GDM1 (cell line): ENCODE data around the gene HMGB4.

ENCODE experiments used
- DNase-seq: peaks from one replicate; lab custom pipeline; 2025; lab: John Stamatoyannopoulos, UW

Gene HMGB4

DNA sequence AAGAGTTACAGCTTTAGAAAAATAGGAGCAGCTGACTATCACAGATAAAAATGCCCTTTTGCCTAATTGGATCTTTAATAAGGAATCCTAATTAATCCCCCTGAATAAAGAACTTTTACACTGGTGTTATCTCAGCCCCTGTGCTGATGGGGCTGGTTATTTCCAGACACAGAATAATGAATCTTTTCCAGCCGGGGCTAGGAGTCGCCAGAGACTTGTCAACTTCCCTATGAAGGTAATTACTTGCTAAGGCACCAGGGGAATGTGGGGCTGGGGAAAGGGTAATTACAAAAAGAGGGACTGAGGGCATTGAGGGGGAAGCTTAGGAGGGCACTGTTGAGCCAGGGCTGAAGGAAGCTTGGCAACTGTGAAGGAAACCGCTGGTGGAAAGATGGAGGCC, 34.5 kb downstream of the HMGB4 start:
- DNase-seq = no peak

DNA sequence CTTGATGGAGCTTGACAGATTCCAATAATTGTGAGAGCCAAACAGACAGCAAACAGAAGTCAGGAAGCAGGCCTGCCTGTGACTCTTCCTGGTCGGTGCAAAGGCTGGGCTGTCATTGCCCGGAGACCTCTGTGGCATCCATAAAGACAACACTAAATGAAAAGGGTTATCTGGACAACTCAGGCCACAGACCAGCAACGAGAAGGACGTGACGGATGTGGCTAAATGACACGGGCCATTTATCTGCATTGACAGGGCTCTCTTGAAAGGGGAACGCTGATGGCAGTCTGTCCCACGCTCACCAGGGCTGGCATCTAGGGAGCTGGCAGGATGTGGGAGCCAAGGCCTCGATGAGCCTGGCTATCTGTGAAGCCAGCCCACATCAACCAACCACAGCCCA, 35.0 kb downstream of the HMGB4 start:
- no peak for DNase-seq

DNA sequence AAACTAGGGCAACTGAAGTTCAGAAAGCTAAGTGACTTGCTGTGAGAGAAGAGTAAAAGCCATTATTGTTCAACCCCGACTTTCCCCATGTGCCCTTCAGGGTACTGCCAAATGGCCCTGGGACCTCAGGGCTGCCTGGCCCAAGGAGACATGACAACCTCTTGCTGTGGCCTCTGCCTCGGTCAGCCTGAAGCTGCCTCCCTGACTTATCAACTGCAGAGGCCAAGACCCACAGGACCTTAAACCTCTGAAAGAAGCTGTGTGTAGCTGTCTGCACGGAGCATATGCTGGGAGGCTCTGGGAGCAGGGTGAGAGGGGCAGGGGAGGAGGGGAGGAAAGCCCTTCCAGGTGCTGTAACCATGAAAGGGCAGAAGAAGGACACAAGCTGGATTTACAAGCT, 35.9 kb downstream of the HMGB4 start:
- DNase-seq = no peak

DNA sequence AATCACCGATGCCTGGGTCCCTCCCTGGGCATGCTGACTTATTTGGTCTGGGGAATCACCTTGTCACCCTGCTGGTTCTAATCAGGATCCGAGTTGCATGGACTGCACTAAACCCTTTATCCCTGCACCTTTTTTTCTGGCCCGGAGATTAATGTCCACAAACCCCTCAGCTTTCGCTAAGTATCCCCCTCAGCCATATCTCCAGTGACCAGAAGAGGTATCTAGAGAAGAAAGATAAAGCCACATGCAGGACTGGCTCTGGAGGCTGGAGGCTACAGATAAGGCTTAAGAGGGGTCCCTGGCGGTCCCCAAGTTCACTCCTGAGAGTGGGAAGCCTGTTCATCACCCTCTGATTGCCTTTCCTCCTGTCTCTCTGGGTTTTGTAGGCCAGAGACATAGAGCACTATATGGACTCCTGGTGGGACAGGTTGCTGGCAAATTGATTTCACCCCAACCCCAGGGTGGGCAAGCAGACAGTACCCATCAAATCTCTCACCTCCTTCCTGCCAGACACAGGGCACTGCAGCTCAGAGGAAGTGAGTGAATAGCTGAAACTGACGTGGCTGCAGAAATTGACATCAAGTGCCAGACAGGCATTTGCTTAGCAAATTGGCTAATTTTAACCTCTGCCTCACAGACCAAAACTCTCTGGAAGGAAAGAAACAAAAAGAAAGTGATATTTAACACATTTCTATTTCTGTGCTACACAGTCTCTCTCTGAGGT, 38.8 kb downstream of the HMGB4 start:
- no peak for DNase-seq

DNA sequence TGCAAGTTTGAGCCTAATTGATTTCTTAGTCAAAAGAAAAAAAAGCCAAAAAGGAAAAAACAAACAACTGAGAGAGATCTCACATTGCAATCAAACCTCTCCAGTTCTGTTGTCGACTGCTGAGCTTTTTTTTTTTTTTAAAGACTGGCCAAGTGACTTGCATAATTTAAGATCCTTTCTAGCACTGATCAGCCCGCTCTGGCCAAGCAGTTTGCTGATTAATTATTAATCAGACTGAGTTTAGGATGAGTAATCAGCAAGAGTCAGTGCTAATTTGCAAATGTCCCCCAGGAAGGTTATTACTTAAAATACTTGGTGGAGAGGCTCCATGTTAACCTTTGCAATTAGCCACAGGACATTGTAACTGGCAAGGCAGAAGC, 39.3 kb downstream of the HMGB4 start:
- DNase-seq = no peak

DNA sequence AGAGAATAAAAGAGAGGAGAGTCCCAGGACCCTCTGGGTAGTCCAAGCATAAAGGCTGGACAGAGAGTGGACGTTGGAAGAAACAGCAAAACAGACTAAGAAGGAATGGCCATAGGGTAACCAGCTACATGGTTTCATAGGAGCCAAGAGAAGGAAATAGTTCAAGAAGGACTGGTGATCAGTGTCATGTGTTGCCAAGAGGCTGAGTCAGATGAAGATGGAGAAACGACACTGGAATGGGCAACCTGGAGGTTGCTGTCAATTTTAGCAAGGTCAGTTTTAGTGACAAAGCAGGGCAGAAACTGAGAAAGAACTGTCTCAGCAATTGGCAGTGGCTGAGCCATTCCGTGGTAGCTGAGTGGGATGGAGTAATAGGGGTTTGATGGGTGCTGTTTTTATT, 41.4 kb downstream of the HMGB4 start:
- DNase-seq = no peak

DNA sequence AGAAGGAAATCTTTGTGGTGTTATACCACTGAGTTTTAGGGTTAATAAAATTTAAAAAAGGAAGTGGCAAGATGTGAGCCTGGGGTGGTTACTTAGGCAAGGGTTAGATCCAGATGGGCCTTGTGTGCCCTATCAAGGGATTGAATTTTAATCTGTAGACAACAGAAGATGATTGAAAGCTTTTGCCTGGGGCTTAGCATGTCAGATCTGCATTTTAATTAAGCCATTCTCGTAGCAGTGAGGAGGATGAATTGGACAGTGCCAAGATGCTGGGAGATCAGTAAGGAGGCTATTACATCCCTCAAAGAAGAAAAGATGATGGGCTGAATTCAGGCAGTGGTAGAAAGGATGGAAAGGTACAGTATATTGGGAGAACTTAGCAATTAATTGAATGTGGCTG, 42.3 kb downstream of the HMGB4 start:
- DNase-seq = no peak

DNA sequence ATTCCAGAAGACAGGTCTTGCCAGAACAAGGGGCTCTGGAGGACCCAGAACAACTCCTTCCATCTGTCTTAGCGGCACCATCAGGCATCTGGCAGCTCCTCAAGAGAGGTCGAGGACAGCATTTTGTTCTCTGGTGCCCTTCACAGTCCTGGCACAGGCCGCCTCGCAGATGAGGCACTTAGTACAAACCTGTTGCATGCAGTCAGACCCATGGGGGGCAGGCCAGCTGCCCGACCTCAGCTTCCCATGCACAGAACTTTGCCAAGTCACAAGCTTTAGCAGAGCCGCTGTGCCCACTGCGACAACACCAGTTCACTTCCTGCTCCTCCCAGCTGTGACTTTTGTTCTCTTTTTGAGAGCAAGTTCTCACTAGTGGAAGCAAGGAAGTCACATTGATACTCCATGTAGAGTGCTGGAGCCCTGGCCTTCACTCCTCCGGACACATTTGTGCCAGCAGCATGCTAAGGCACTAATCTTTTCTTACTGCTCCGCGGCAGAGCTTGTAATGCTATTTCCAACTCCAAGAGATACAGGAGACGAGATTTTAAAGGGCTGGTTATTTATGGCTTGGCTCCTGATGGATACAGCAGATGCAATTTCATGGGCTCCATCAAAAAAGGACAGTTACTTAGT, 44.6 kb downstream of the HMGB4 start:
- DNase-seq = no peak
